ENCODE data around the gene OSBPL5.

GRCh38 chr11:3120071-3120792 is 44.9 kb downstream of the OSBPL5 start:
- TF ChIP-seq CTCF (IDR thresholded peaks at IDR 0.05) (no peak), EZH2phosphoT487 (IDR thresholded peaks at IDR 0.05) (no peak)
